ENCODE data around the gene DNAJB1. TPM values are rescaled to one million over a fixed set of nuclear protein-coding genes. Genes with fewer than 3 reads are reported as not detected.

DNAJB1 gene
- total RNA-seq, 1 experiment from 2014 or later = 54.5 TPM

- H3K27me3 Mint-ChIP-seq (ENCODE audit: low read depth) = no peaks in the 10 kb centered on the region
- CTCF ChIA-PET = no interaction called here
- peak overlapping the region; percentile 65; the same call in 1 of the 2 replicates for H3K27ac Mint-ChIP-seq
- H3K4me1 Mint-ChIP-seq = peaks cover 11% of the 10 kb centered on the region
- no peaks in the 10 kb centered on the region for H3K9me3 Mint-ChIP-seq
- ATAC-seq (no peak), DNase-seq (ENCODE audit: low spot score) (no peak)
- TF ChIP-seq CTCF (IDR thresholded peaks at IDR 0.05) (no peak), ZNF281 (CRISPR knock-in tag; IDR thresholded peaks at IDR 0.05) (no peak), ZBTB21 (CRISPR knock-in tag; IDR thresholded peaks at IDR 0.05; ENCODE audit: borderline replicate concordance) (no peak), ATF2 (CRISPR knock-in tag; IDR thresholded peaks at IDR 0.05; ENCODE audit: borderline replicate concordance, low read depth) (no peak), FOXK1 (CRISPR knock-in tag; IDR thresholded peaks at IDR 0.05) (no peak), SP1 (CRISPR knock-in tag; conservative IDR thresholded peaks at IDR 0.05) (no peak)
- H3K36me3 Mint-ChIP-seq = peaks cover 4% of the 10 kb centered on the region; the same call in 1 of the 2 replicates
- peak overlapping the region; percentile 90 for H3K4me3 Mint-ChIP-seq
- POLR2A ChIA-PET = no interaction called here
These were observed 12.3 kb upstream of the DNAJB1 start for GRCh38 chr19:14530506-14530905.

- no peaks in the 10 kb centered on the region for H3K9me3 Mint-ChIP-seq
- no peak for ATAC-seq
- peaks cover 4% of the 10 kb centered on the region; the same call in 1 of the 2 replicates for H3K36me3 Mint-ChIP-seq
- H3K27me3 Mint-ChIP-seq (ENCODE audit: low read depth) = no peaks in the 10 kb centered on the region
- H3K27ac Mint-ChIP-seq = peak overlapping the region; percentile 80; the same call in 1 of the 2 replicates
- POLR2A ChIA-PET = no interaction called here
- H3K4me1 Mint-ChIP-seq = peaks cover 12% of the 10 kb centered on the region
- peak overlapping the region; percentile 90 for H3K4me3 Mint-ChIP-seq
- CTCF ChIA-PET = interaction anchor here (0.9 kb wide), 1 partner anchor 562 kb away, joined by 3 read pairs; no protein-coding TSS in a partner anchor
- no peak for DNase-seq (ENCODE audit: low spot score)
- TF ChIP-seq CDX4 (CRISPR knock-in tag; IDR thresholded peaks at IDR 0.05; ENCODE audit: borderline replicate concordance) (no peak), NR3C1 (CRISPR knock-in tag; conservative IDR thresholded peaks at IDR 0.05; ENCODE audit: low read depth) (no peak), HMGA2 (CRISPR knock-in tag; IDR thresholded peaks at IDR 0.05) (no peak), USF1 (CRISPR knock-in tag; IDR thresholded peaks at IDR 0.05) (no peak), E2F4 (CRISPR knock-in tag; IDR thresholded peaks at IDR 0.05; ENCODE audit: borderline replicate concordance, low read depth) (no peak), ZNF138 (CRISPR knock-in tag; conservative IDR thresholded peaks at IDR 0.05) (no peak), MXD4 (CRISPR knock-in tag; IDR thresholded peaks at IDR 0.05; ENCODE audit: borderline replicate concordance) (no peak), ZBTB43 (CRISPR knock-in tag; IDR thresholded peaks at IDR 0.05) (no peak), ZNF423 (CRISPR knock-in tag; IDR thresholded peaks at IDR 0.05) (no peak), GRHL2 (CRISPR knock-in tag; IDR thresholded peaks at IDR 0.05; ENCODE audit: insufficient replicate concordance, severe bottlenecking) (no peak), IRF2 (CRISPR knock-in tag; IDR thresholded peaks at IDR 0.05; ENCODE audit: borderline replicate concordance, low read depth) (no peak), USF2 (CRISPR knock-in tag; IDR thresholded peaks at IDR 0.05) (no peak), ATF1 (CRISPR knock-in tag; IDR thresholded peaks at IDR 0.05) (no peak), ZNF512 (CRISPR knock-in tag; IDR thresholded peaks at IDR 0.05; ENCODE audit: borderline replicate concordance) (no peak), ZNF671 (CRISPR knock-in tag; IDR thresholded peaks at IDR 0.05) (no peak)
These were observed 11.8 kb upstream of the DNAJB1 start for GRCh38 chr19:14530005-14530348.

Data from WTC11 (cell line).